Fibroblast of lung (primary cell): ENCODE results near the gene GLYATL3. TPM values are rescaled to one million over a fixed set of nuclear protein-coding genes. Genes with fewer than 3 reads are reported as not detected.
A peak's percentile ranks its signal among the peaks of the same experiment; 100 is the strongest.

Source experiments
- DNase-seq, 2 donors: peaks; one replicate each; pipeline versions ENCODE4 v3.0.0 to v3.0.0-alpha.2; 2010; ENCODE audit warnings: low read depth in 2 of 2
- H2AFZ ChIP-seq: 2 replicates; pipeline ENCODE4 v1.5.1; 2012; ENCODE audit warnings: low read length, control low read depth, inconsistent platforms
- H3K27ac ChIP-seq: 2 replicates; pipeline ENCODE4 v1.5.1; 2011; ENCODE audit warnings: low read length, control low read depth; ENCODE audit not compliant: insufficient read depth
- H3K27me3 ChIP-seq: 2 replicates; pipeline ENCODE4 v1.5.1; 2011; ENCODE audit warnings: mild to moderate bottlenecking, low read length; ENCODE audit not compliant: control insufficient read depth, insufficient read depth
- H3K36me3 ChIP-seq: 2 replicates; pipeline ENCODE4 v1.5.1; 2011; ENCODE audit warnings: low read length; ENCODE audit not compliant: control insufficient read depth, insufficient read depth
- H3K4me1 ChIP-seq: 2 replicates; pipeline ENCODE4 v1.5.1; 2011; ENCODE audit warnings: low read length; ENCODE audit not compliant: control insufficient read depth, insufficient read depth; ENCODE audit errors: extremely low read depth
- H3K4me2 ChIP-seq: 2 replicates; pipeline ENCODE4 v1.5.1; 2011; ENCODE audit warnings: low read length, control low read depth; ENCODE audit not compliant: insufficient read depth; ENCODE audit errors: extremely low read depth
- H3K4me3 ChIP-seq, 4 experiments: fragments of 200-600 bp in 1 of 4; sonication (generic) in 1 of 4; replicated peaks in 1 of 4; 2 replicates each; pipeline ENCODE4 v1.5.1; 2011 to 2016; ENCODE audit warnings: low read length in 4 of 4, low read depth in 3 of 4, mild to moderate bottlenecking in 3 of 4, control low read depth in 2 of 4, inconsistent platforms in 1 of 4, mixed read lengths in 1 of 4; ENCODE audit not compliant: insufficient read depth in 1 of 4; ENCODE audit errors: control extremely low read depth in 1 of 4
- H3K79me2 ChIP-seq: 2 replicates; pipeline ENCODE4 v1.5.1; 2012; ENCODE audit warnings: mild to moderate bottlenecking, low read length, inconsistent platforms; ENCODE audit not compliant: control insufficient read depth, insufficient read depth
- H3K9ac ChIP-seq: 2 replicates; pipeline ENCODE4 v1.5.1; 2011; ENCODE audit warnings: mild to moderate bottlenecking, low read length, control low read depth; ENCODE audit not compliant: insufficient read depth
- H3K9me3 ChIP-seq: 2 replicates; pipeline ENCODE4 v1.5.1; 2012; ENCODE audit warnings: low read depth, low read length; ENCODE audit not compliant: control insufficient read depth, insufficient read depth
- H4K20me1 ChIP-seq: 2 replicates; pipeline ENCODE4 v1.5.1; 2011; ENCODE audit warnings: low read length; ENCODE audit not compliant: control insufficient read depth, insufficient read depth; ENCODE audit errors: extremely low read depth
- CTCF ChIP-seq, 2 donors: IDR thresholded peaks in 1 of 2; conservative IDR thresholded peaks in 1 of 2; 1 replicate in 1 of 2; 2 replicates in 1 of 2; pipeline ENCODE4 v1.5.1; 2011 to 2012; ENCODE audit warnings: low read length in 2 of 2, control low read depth in 1 of 2, inconsistent platforms in 1 of 2, low read depth in 1 of 2, mild to moderate bottlenecking in 1 of 2
- EZH2 ChIP-seq: IDR thresholded peaks from 2 replicates; pipeline ENCODE4 v1.5.1; 2012; ENCODE audit warnings: low read length, control low read depth, mild to moderate bottlenecking; ENCODE audit errors: missing control alignments
- polyA plus RNA-seq, 2 donors: library from polyadenylated mRNA; depleted of rRNA in 1 of 2; stranded (reverse) in 1 of 2; unstranded in 1 of 2; fragments of >200 nt; gene quantifications; 2 replicates each; pipeline ENCODE4 v1.2.1, GENCODE V29; 2011 to 2012; ENCODE audit warnings: missing spikeins in 1 of 2
- total RNA-seq: library from RNA; depleted of rRNA; stranded (reverse); fragments of >200 nt; gene quantifications from 2 replicates; pipeline ENCODE4 v1.2.1, GENCODE V29; 2014

The GLYATL3 gene
- total and polyA plus RNA-seq, 2 donors (not counting 1 experiment from before 2014, with no cell fraction given): not detected

DNA sequence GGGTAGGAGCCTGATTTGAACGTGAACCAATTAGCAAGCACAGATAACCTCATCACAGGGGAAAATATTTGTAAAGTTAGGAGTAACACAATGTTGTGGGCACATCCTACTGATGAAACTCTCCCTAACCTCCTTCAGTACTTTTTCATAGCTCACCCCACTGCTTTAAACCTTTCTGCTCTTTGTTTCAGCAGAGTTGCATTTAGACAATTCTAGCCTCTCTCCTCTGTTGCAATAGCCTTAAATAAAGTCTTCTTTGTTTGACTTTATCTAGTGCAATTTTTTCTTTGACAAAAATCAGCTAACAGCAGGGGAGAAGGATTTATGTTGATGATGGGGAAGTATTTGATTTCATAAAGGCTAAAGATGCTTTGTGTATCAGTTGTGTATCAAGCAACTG is 64.8 kb downstream of the GLYATL3 start:
- Histone ChIP-seq H2AFZ (no peak overlapping the region), H3K36me3 (no peaks in the 10 kb centered on the region), H3K27me3 (no peaks in the 10 kb centered on the region), H3K4me2 (no peak overlapping the region), H3K9ac (no peak overlapping the region), H4K20me1 (no peaks in the 10 kb centered on the region), H3K79me2 (no peaks in the 10 kb centered on the region), H3K4me1 (no peaks in the 10 kb centered on the region), H3K27ac (no peak overlapping the region), H3K4me3 (no peak overlapping the region), H3K9me3 (no peaks in the 10 kb centered on the region)
- no peak for DNase-seq
- no peak for TF ChIP-seq EZH2
- TF ChIP-seq CTCF (conservative IDR thresholded peaks at IDR 0.05 in 1 of 2, IDR thresholded peaks at IDR 0.05 in 1 of 2; ENCODE audit: low read depth in 1 of 2, low read length in 2 of 2): no peak

GRCh38 chr6:49565261-49565660 is 65.5 kb downstream of the GLYATL3 start:
- H3K4me1 ChIP-seq: no peaks in the 10 kb centered on the region
- H3K9ac ChIP-seq: no peak overlapping the region
- no peaks in the 10 kb centered on the region for H3K9me3 ChIP-seq
- no peaks in the 10 kb centered on the region for H3K36me3 ChIP-seq
- H3K27me3 ChIP-seq: no peaks in the 10 kb centered on the region
- no peak overlapping the region for H3K4me3 ChIP-seq
- H3K4me2 ChIP-seq: no peak overlapping the region
- TF ChIP-seq EZH2: no peak
- TF ChIP-seq CTCF (conservative IDR thresholded peaks at IDR 0.05 in 1 of 2, IDR thresholded peaks at IDR 0.05 in 1 of 2; ENCODE audit: low read depth in 1 of 2, low read length in 2 of 2): no peak
- H2AFZ ChIP-seq: no peak overlapping the region
- H3K79me2 ChIP-seq: no peaks in the 10 kb centered on the region
- no peak overlapping the region for H3K27ac ChIP-seq
- no peaks in the 10 kb centered on the region for H4K20me1 ChIP-seq
- no peak for DNase-seq

DNA sequence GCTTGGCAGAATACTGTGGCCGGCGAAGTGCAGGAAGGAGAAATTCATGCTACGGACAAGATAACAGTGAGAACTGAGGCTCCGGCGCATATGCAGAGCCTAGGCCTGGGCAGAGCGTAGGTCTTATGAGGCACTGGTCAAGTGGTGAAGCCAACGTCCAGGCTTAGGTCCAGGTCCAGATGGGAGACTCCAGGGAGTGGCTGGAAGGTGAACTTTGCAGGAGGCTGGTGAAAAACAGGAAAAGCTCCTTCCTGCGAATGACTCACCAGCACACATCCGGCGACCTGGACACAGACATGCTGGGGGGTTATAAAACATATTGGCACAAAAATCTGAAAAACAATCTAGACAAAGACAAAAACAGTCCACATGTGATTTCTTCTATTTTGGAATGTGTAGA is 66.1 kb downstream of the GLYATL3 start:
- DNase-seq: peak in 1 of 2 donors; percentile 37
- Histone ChIP-seq H3K27me3 (no peaks in the 10 kb centered on the region), H3K27ac (no peak overlapping the region), H3K4me1 (no peaks in the 10 kb centered on the region), H3K36me3 (no peaks in the 10 kb centered on the region), H3K4me2 (no peak overlapping the region), H3K4me3 (no peak overlapping the region), H4K20me1 (no peaks in the 10 kb centered on the region), H3K9ac (no peak overlapping the region), H3K79me2 (no peaks in the 10 kb centered on the region), H2AFZ (no peak overlapping the region), H3K9me3 (no peaks in the 10 kb centered on the region)
- TF ChIP-seq EZH2: no peak
- no peak for TF ChIP-seq CTCF (conservative IDR thresholded peaks at IDR 0.05 in 1 of 2, IDR thresholded peaks at IDR 0.05 in 1 of 2; ENCODE audit: low read depth in 1 of 2, low read length in 2 of 2)
